Endometrial microvascular endothelial cells (primary cell): ENCODE data around the gene MYO15B. TPM values are rescaled to one million over a fixed set of nuclear protein-coding genes. Genes with fewer than 3 reads are reported as not detected.

Experiments used
- in situ Hi-C: cut with HindIII; loops from 2 replicates; pipeline ENCODE4 v1.10.0; 2017; ENCODE audit warnings: low sequenced_read_pairs, low pct_unique_long_range_greater_than_20kb; ENCODE audit errors: inconsistent ontology term
- total RNA-seq: library from RNA; depleted of rRNA; stranded (reverse); fragments of >200 nt; gene quantifications from one replicate; pipeline ENCODE4 v1.2.3, GENCODE V29; 2015; ENCODE audit errors: inconsistent ontology term

The MYO15B gene
- total RNA-seq, 1 donor from 2014 or later = under 0.01 TPM

- in situ Hi-C loops = no loop called here
Observed at GRCh38 chr17:75645889-75646637, 58.5 kb downstream of the MYO15B start.

GRCh38 chr17:75646638-75646992, 59.0 kb downstream of the MYO15B start:
- in situ Hi-C loops = no loop called here

GRCh38 chr17:75647061-75647460, 59.5 kb downstream of the MYO15B start:
- in situ Hi-C loops = no loop called here

GRCh38 chr17:75647921-75648320, 60.3 kb downstream of the MYO15B start:
- in situ Hi-C loops = no loop called here

- in situ Hi-C loops = no loop called here
Observed at GRCh38 chr17:75649687-75650086, 62.1 kb downstream of the MYO15B start.

GRCh38 chr17:75650874-75651273, 63.3 kb downstream of the MYO15B start:
- in situ Hi-C loops = no loop called here

- in situ Hi-C loops = no loop called here
Observed at GRCh38 chr17:75652341-75652740, 64.7 kb downstream of the MYO15B start.

GRCh38 chr17:75652934-75653549, 65.4 kb downstream of the MYO15B start:
- in situ Hi-C loops = no loop called here

GRCh38 chr17:75654176-75654575, 66.6 kb downstream of the MYO15B start:
- in situ Hi-C loops = no loop called here

- in situ Hi-C loops = no loop called here
Observed at GRCh38 chr17:75658237-75658636, 70.6 kb downstream of the MYO15B start.

- in situ Hi-C loops = no loop called here
Observed at GRCh38 chr17:75661531-75661930, 73.9 kb downstream of the MYO15B start.

GRCh38 chr17:75662511-75662910, 74.9 kb downstream of the MYO15B start:
- in situ Hi-C loops = no loop called here

GRCh38 chr17:75664099-75664549, 76.5 kb downstream of the MYO15B start:
- in situ Hi-C loops = no loop called here

- in situ Hi-C loops = no loop called here
Observed at GRCh38 chr17:75665981-75666380, 78.4 kb downstream of the MYO15B start.

- in situ Hi-C loops = no loop called here
Observed at GRCh38 chr17:75666959-75667790, 79.6 kb downstream of the MYO15B start, which contains the start of the genes RECQL5 and SAP30BP. TSS of gene RECQL5 (minus strand) at chr17:75667154. CDS start at chr17:75666557, 597 bp downstream. TSS of gene SAP30BP (plus strand) at chr17:75667338. CDS start at chr17:75667373, 35 bp downstream.

- in situ Hi-C loops = no loop called here
Observed at GRCh38 chr17:75667825-75668224, 80.2 kb downstream of the MYO15B start.

GRCh38 chr17:75668489-75668888, 80.9 kb downstream of the MYO15B start:
- in situ Hi-C loops = no loop called here

- in situ Hi-C loops = no loop called here
Observed at GRCh38 chr17:75670868-75671267, 83.3 kb downstream of the MYO15B start.

GRCh38 chr17:75672011-75672410, 84.4 kb downstream of the MYO15B start:
- in situ Hi-C loops = no loop called here
